ENCODE results near the gene TYR.
"Not testable (repeated sequence)": the region's sequence is repeated elsewhere in the genome, so short reads cannot be mapped to it uniquely, and the experiment has no call there.

The TYR gene

GRCh38 chr11:89272540-89273088, 94.9 kb downstream of the TYR start:
- not testable (repeated sequence) for DNase-seq (ENCODE audit: low read depth)

DNA sequence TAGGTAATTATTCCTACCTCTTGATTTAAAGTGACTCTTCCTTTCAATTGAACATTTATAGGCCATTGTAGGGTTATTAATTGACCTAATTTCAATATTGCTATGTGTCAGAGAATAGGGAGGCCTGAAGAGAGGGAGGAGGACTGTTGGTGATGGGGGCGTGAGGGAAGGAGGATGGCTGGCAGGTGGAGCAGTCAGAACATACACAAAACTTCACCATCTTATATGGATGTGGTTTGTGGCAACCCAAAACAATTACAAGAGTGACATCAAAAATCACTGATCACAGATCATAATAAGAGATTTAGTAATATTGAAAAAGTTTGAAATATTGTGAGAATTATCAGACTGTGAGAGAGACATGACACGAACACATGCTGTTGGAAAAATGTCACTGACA, 95.5 kb downstream of the TYR start:
- not testable (repeated sequence) for DNase-seq (ENCODE audit: low read depth)

- DNase-seq (ENCODE audit: low read depth) = no peak
Measured at GRCh38 chr11:89275966-89276365, 98.3 kb downstream of the TYR start.

DNA sequence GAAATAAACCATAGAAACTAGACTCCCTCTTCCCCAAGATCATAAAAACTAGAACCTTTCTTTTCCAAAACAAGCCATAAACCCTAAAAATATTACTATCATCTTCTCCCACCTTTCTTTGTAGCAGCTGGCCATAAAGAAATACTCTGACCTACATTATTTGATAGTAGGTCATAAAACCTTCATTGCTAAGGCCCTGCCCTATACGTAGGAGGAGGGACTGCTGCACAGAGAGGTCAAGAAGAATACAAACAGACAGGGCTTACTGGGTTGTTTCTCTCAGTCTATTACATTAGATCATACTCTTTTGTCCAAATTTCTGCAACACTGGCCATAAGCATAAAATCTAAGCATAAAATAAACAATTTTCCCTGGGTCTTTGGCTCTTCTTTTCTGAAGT, 101.5 kb downstream of the TYR start:
- no peak for DNase-seq (ENCODE audit: low read depth)

DNA sequence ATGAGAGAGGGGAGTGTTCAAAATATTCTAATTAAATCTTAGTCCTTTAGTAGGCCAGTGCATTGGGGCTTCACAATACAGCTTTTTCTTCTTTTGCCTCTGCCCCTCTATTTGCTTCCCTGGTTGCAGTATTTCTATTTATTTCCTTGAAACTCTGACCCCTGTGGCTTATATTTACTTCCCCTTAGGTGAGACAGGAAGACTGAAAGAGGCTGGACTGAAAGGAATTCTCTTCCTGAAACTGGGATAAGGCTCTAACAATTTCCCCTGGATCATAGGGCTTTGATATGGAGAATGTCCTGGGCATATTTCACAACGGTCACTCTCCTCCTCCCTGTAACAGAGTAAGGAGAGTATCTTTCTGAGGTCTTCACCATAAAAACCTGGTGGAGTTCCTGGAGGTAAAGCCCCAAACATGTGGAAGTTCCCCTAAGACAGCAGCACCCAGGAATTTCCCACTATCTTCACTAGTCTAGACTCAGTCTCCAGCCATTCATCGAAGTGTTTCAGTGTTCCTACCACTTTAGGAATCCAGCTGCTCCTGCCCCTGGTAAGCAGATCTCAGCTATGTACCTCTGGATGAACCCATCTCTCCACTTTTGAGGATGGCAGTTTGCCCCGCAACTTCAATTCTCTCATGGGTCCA, 103.5 kb downstream of the TYR start:
- not testable (repeated sequence) for DNase-seq (ENCODE audit: low read depth)

DNA sequence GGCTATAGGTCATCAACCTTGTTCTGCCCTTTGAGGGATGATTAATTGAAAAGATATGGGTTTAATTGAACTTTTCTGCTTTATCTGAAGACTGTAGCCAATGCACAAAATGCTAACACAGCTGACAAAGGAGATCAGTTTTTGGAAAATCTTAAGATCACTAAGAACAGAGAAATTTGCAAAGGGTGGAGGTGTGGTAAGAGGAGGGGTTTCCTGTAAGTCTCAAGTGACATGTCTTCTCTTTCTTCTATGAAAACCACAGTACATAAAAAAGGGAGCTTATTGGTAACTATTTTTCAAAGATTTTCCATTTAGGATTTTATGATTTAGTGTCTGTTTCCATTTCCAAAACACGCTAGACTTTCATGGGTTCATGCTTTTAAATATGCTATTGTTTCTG, 108.9 kb downstream of the TYR start:
- not testable (repeated sequence) for DNase-seq (ENCODE audit: low read depth)

- DNase-seq (ENCODE audit: low read depth) = not testable (repeated sequence)
Measured at GRCh38 chr11:89288004-89288403, 110.3 kb downstream of the TYR start.

- no peak for DNase-seq (ENCODE audit: low read depth)
Measured at GRCh38 chr11:89293965-89294679, 116.4 kb downstream of the TYR start.

GRCh38 chr11:89295023-89295422, 117.3 kb downstream of the TYR start:
- DNase-seq (ENCODE audit: low read depth) = not testable (repeated sequence)

- DNase-seq (ENCODE audit: low read depth) = not testable (repeated sequence)
Measured at GRCh38 chr11:89303029-89303428, 125.4 kb downstream of the TYR start.

DNA sequence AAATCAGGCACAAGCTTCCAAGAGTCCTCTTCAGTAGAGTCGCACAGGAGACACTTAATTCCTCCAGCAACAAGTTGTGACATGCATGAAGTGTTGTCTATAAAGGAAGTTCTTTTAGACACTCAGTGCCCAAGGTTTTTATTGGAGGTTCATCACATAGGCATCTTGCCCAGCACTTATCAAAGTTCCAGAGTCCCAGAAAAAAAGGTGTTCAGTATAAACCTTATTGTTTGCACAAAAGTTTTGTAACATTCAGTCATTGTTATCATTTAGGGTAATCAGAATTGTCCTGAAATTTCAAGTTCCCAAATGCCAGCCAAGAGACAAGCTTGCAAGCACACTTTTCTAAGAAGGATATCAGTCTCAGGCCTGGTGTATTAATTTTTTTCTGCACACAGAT, 130.6 kb downstream of the TYR start:
- DNase-seq (ENCODE audit: low read depth) = not testable (repeated sequence)

- DNase-seq (ENCODE audit: low read depth) = not testable (repeated sequence)
Measured at GRCh38 chr11:89309321-89309985, 131.8 kb downstream of the TYR start.

DNA sequence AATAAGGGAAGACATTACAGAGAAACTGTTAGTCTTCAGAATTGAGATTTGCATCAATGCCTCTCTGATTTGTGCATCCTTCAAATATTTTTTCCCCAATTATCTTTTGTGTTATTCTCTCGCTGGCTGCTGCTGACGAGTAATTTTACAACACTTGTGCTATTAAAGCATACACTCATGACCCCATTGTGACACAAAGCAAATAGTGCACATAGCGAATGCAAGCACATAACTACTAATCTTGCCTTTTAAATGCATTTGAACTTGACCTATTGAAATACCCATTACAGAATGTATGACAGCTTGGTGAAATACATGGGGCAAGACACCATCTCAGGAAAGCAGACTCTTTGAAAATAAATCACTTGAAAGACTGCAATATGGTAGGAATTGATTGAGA, 132.9 kb downstream of the TYR start:
- not testable (repeated sequence) for DNase-seq (ENCODE audit: low read depth)

- no peak for DNase-seq (ENCODE audit: low read depth)
Measured at GRCh38 chr11:89321401-89321800, 143.7 kb downstream of the TYR start.

- DNase-seq (ENCODE audit: low read depth) = no peak
Measured at GRCh38 chr11:89327885-89328284, 150.2 kb downstream of the TYR start.

DNA sequence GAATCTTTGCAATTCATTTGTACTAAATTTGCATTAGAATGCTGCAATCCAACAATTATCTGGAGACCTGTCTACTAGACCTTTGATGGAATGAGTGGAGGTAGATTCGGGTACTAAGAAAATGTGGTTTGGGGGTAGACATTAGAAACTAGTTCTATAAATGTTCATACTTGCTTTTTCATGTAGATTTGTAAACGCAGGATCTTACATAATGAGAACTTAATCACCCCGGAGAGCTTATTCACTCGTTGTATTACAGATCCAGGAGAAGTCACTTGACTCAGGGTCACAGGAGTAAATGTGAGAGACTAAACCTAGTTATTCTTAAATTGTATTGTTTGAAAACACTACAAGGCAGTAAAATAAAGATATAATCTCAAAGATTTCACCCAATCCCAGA, 154.3 kb downstream of the TYR start:
- DNase-seq (ENCODE audit: low read depth) = not testable (repeated sequence)

DNA sequence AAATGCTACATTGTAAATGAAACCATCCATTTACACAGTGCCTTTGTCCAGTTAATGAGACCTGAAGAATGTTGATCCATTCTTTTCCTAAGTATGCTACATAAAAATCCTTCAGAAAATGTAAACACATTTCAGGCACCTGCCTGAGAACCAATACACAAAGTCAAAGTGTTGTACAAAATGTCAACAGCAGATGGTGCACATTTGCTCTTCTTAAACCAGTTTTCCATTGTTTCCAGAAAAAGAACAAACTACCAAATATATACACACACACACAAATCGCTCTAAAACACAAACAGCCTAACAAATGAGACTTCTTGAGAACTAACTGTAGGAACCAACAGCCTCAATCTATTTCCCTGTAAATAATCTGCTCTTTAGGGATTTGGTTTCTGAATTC, 156.0 kb downstream of the TYR start:
- not testable (repeated sequence) for DNase-seq (ENCODE audit: low read depth)

DNA sequence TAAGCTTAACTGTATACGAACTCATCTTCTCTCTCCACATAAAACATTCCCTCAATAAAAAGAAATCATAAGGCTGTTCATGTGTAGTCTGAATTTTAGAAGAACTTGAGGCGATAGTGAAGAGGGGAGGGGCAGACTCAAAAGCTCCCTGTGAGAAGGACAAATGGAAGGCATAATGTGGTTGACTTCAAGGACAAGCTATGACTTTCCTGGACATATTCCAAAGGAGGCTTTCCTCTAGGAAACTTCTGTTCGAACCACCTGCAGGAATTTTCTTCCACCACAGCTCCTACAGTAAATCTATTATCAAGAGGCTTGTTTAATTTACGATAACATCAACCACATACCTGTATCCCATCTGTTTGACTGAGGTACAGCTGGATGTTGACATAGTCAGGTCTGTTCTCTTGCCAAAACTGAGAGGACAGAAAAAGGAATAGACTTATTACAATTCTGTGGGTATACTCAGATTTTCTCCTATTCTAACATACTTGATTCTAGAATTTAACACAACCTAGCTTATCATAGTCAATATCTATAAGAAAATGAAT, 159.5 kb downstream of the TYR start:
- DNase-seq (ENCODE audit: low read depth) = not testable (repeated sequence)

GRCh38 chr11:89338073-89338472, 160.4 kb downstream of the TYR start:
- not testable (repeated sequence) for DNase-seq (ENCODE audit: low read depth)

- DNase-seq (ENCODE audit: low read depth) = not testable (repeated sequence)
Measured at GRCh38 chr11:89340450-89340849, 162.8 kb downstream of the TYR start.

GRCh38 chr11:89342880-89343572, 165.4 kb downstream of the TYR start:
- not testable (repeated sequence) for DNase-seq (ENCODE audit: low read depth)

All from T-helper 22 cell (primary cell).